NB4 (cell line): Measurements from ENCODE around the gene ADO.

Experiments
- DNase-seq: peaks from one replicate; pipeline ENCODE4 v3.0.0; 2010; ENCODE audit warnings: low read depth
- H3K4me3 ChIP-seq: one replicate; pipeline ENCODE4 v1.5.1; 2011; ENCODE audit warnings: mild to moderate bottlenecking, low read depth, low read length, moderate library complexity
- CTCF ChIP-seq: IDR thresholded peaks from one replicate; pipeline ENCODE4 v1.5.1; 2012; ENCODE audit warnings: low read depth, low read length
- MAX ChIP-seq: IDR thresholded peaks from 2 replicates; pipeline ENCODE4 v1.6.1; 2011; ENCODE audit warnings: low read depth, low read length
- MYC ChIP-seq: IDR thresholded peaks from 2 replicates; pipeline ENCODE4 v1.6.1; 2011; ENCODE audit warnings: low read depth, low read length
- POLR2A ChIP-seq: IDR thresholded peaks from 2 replicates; pipeline ENCODE4 v1.6.1; 2011; ENCODE audit warnings: mild to moderate bottlenecking; ENCODE audit not compliant: insufficient read length; ENCODE audit errors: extremely low read depth

ADO gene

GRCh38 chr10:62853710-62854109 lies 49.2 kb downstream of the ADO start:
- H3K4me3 ChIP-seq: peak overlapping the region; percentile 30
- peak; percentile 97 for DNase-seq
- TF ChIP-seq MAX (peak; percentile 53), POLR2A (no peak), CTCF (peak; percentile 16), MYC (peak; percentile 6)

DNA sequence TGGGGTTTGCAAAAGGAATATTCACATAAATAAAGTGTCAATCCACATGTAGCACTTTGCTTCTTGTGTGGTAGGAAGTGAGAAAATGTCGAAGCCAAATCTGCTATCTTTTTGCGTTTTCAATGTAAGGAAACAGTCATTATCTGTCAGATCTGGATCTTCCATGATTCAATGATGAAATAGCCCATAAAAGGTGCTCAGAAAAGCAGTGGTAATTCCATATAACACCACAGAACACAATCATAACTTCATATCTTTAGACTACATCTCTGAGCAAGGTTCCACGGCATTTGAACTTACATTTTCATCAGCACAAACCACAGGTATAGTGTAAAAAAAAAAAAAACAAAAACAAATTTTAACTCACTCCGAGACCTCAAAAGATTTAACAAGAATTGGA lies 51.5 kb downstream of the ADO start:
- DNase-seq: peak; percentile 40
- TF ChIP-seq POLR2A (no peak), MAX (no peak), CTCF (no peak), MYC (no peak)

More for the DNA sequence above, 51.5 kb downstream of the ADO start:
- H3K4me3 ChIP-seq: no peak overlapping the region
